Ishikawa (cell line): Measurements from ENCODE around the gene BPTF.

Experiments used
- CEBPB ChIP-seq: IDR thresholded peaks from 2 replicates; pipeline ENCODE4 v1.6.1; 2012
- CREB1 ChIP-seq: IDR thresholded peaks from 2 replicates; pipeline ENCODE4 v1.6.1; 2012; ENCODE audit warnings: low read depth
- EGR1 ChIP-seq: IDR thresholded peaks from 2 replicates; pipeline ENCODE4 v1.6.1; 2012
- EP300 ChIP-seq: IDR thresholded peaks from 2 replicates; pipeline ENCODE4 v1.6.1; 2012; ENCODE audit warnings: borderline replicate concordance
- FOXM1 ChIP-seq: IDR thresholded peaks from 2 replicates; pipeline ENCODE4 v1.6.1; 2012; ENCODE audit warnings: low read depth, borderline replicate concordance
- RAD21 ChIP-seq: IDR thresholded peaks from 2 replicates; pipeline ENCODE4 v1.6.1; 2012; ENCODE audit warnings: low read depth
- TCF12 ChIP-seq: IDR thresholded peaks from 2 replicates; pipeline ENCODE4 v1.6.1; 2012; ENCODE audit warnings: low read depth
- TEAD4 ChIP-seq: IDR thresholded peaks from 2 replicates; pipeline ENCODE4 v1.6.1; 2012
- YY1 ChIP-seq: IDR thresholded peaks from 2 replicates; pipeline ENCODE4 v1.6.1; 2012; ENCODE audit warnings: low read depth
- TF ChIP-seq, protein P1 (sequence below): IDR thresholded peaks from 2 replicates; pipeline ENCODE4 v1.6.1; 2012
- TF ChIP-seq, protein P2 (sequence below): IDR thresholded peaks from 2 replicates; pipeline ENCODE4 v1.6.1; 2012; ENCODE audit warnings: low read depth, mild to moderate bottlenecking
- TF ChIP-seq, protein P3 (sequence below): IDR thresholded peaks from 2 replicates; pipeline ENCODE4 v1.6.1; 2012

DNA sequence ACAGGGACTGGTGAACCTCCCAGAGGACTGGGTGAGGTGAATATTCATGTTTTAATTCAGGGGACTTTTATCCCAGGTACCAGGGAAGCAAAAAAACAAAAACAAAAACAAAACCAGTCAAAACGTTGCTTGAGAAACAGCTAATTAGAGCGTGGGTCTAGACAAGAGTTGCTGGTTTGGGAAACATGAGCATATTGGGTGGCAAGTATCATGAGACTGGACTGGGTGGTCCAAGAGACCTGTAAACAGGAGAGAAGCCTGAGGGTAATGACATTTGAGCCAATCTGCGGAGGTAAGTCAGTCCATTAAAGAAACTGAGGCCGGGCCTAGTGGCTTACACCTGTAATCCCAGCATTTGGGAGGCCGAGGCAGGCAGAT is 11.5 kb upstream of the BPTF start:
- TF ChIP-seq RAD21 (no peak), CREB1 (no peak), TCF12 (no peak), CEBPB (no peak), EGR1 (no peak), YY1 (no peak), EP300 (no peak), TEAD4 (no peak), FOXM1 (no peak)
- TF ChIP-seq, protein P1, sequence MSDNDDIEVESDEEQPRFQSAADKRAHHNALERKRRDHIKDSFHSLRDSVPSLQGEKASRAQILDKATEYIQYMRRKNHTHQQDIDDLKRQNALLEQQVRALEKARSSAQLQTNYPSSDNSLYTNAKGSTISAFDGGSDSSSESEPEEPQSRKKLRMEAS: no peak
- TF ChIP-seq, protein P2, sequence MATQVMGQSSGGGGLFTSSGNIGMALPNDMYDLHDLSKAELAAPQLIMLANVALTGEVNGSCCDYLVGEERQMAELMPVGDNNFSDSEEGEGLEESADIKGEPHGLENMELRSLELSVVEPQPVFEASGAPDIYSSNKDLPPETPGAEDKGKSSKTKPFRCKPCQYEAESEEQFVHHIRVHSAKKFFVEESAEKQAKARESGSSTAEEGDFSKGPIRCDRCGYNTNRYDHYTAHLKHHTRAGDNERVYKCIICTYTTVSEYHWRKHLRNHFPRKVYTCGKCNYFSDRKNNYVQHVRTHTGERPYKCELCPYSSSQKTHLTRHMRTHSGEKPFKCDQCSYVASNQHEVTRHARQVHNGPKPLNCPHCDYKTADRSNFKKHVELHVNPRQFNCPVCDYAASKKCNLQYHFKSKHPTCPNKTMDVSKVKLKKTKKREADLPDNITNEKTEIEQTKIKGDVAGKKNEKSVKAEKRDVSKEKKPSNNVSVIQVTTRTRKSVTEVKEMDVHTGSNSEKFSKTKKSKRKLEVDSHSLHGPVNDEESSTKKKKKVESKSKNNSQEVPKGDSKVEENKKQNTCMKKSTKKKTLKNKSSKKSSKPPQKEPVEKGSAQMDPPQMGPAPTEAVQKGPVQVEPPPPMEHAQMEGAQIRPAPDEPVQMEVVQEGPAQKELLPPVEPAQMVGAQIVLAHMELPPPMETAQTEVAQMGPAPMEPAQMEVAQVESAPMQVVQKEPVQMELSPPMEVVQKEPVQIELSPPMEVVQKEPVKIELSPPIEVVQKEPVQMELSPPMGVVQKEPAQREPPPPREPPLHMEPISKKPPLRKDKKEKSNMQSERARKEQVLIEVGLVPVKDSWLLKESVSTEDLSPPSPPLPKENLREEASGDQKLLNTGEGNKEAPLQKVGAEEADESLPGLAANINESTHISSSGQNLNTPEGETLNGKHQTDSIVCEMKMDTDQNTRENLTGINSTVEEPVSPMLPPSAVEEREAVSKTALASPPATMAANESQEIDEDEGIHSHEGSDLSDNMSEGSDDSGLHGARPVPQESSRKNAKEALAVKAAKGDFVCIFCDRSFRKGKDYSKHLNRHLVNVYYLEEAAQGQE: no peak
- TF ChIP-seq, protein P3, sequence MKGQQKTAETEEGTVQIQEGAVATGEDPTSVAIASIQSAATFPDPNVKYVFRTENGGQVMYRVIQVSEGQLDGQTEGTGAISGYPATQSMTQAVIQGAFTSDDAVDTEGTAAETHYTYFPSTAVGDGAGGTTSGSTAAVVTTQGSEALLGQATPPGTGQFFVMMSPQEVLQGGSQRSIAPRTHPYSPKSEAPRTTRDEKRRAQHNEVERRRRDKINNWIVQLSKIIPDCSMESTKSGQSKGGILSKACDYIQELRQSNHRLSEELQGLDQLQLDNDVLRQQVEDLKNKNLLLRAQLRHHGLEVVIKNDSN: no peak
